ENCODE measurements around the gene CABP7. TPM values are rescaled to one million over a fixed set of nuclear protein-coding genes. Genes with fewer than 3 reads are reported as not detected.

Gene CABP7
- total RNA-seq, 1 experiment from 2014 or later, result 2.1 TPM

DNA sequence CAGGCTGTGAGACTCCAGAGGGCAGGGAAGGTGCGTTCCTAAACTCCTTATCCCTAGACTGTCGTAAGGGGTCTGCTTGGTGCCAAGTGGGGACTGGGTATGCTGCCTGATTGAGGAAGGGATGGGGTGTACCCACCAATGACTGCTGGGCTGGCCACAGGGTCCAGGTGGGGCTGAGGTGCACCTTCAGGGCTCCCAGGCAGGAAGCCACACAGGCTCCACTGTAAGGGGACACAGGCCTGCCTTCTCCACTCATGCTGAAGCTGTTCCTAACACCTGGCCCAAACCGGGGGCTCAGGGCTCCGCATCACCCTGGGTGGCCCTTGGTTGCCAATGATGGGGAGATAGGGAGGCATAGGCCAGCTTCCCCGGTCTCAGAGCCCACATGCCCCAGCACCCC is 20.4 kb downstream of the CABP7 start:
- Histone ChIP-seq H3K9me3 (ENCODE audit: control insufficient read depth, insufficient read depth, low read depth, low read length) (no peaks in the 10 kb centered on the region), H3K27me3 (ENCODE audit: control insufficient read depth, insufficient read depth, low read length) (no peaks in the 10 kb centered on the region), H3K27ac (ENCODE audit: low read length) (no peak overlapping the region), H3K4me1 (ENCODE audit: control insufficient read depth, insufficient read depth, low read length) (no peaks in the 10 kb centered on the region), H3K36me3 (ENCODE audit: control insufficient read depth, insufficient read depth, low read length) (no peaks in the 10 kb centered on the region), H3K4me3 (ENCODE audit: low read depth in 2 of 2, low read length in 2 of 2) (no peak overlapping the region)
- TF ChIP-seq POLR2AphosphoS5 (IDR thresholded peaks at IDR 0.05; ENCODE audit: low read depth, low read length) (no peak), TCF7L2 (IDR thresholded peaks at IDR 0.05; ENCODE audit: low read depth, low read length) (no peak), REST (IDR thresholded peaks at IDR 0.05; ENCODE audit: insufficient read depth in 1 of 2, low read depth in 2 of 2, low read length in 1 of 2) (no peak), SIN3A (IDR thresholded peaks at IDR 0.05; ENCODE audit: borderline replicate concordance, insufficient read depth, low read depth, low read length) (no peak)
- TF ChIP-seq, protein P1, sequence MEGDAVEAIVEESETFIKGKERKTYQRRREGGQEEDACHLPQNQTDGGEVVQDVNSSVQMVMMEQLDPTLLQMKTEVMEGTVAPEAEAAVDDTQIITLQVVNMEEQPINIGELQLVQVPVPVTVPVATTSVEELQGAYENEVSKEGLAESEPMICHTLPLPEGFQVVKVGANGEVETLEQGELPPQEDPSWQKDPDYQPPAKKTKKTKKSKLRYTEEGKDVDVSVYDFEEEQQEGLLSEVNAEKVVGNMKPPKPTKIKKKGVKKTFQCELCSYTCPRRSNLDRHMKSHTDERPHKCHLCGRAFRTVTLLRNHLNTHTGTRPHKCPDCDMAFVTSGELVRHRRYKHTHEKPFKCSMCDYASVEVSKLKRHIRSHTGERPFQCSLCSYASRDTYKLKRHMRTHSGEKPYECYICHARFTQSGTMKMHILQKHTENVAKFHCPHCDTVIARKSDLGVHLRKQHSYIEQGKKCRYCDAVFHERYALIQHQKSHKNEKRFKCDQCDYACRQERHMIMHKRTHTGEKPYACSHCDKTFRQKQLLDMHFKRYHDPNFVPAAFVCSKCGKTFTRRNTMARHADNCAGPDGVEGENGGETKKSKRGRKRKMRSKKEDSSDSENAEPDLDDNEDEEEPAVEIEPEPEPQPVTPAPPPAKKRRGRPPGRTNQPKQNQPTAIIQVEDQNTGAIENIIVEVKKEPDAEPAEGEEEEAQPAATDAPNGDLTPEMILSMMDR (IDR thresholded peaks at IDR 0.05), result no peak
- in situ Hi-C loops (cut with HindIII; ENCODE audit: low pct_unique_long_range_greater_than_20kb, low sequenced_read_pairs) (no loop called here), intact Hi-C loops (cut with micrococcal nuclease; ENCODE audit: unreplicated experiment) (no loop called here)
- ChIA-PET CTCF (no interaction called here), POLR2A (no interaction called here)
- ATAC-seq, result no peak
- BruUV-seq (replicated peaks), result no TSS peak
- DNase-seq (ENCODE audit: low read depth, low spot score), result no peak

DNA sequence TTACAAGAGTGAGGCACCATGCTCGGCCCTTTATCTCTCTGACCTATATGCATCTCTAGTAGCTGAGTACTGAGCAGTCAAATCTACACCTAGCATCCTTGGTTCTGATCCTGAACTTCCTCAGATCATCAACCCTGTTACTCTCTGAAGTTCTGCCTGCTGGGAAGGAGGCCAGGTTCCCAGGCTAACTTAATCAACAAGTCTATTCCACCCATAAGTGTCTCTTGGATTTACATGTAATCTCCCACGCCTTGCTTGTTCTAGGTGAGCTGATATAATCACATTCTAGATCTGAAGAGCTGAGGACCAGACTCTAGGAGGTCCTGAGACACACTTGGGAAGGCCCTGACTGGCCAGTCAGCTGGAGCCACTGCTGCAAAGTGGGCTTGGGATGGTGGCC is 22.1 kb downstream of the CABP7 start:
- Histone ChIP-seq H3K4me1 (ENCODE audit: control insufficient read depth, insufficient read depth, low read length) (no peaks in the 10 kb centered on the region), H3K36me3 (ENCODE audit: control insufficient read depth, insufficient read depth, low read length) (no peaks in the 10 kb centered on the region), H3K9me3 (ENCODE audit: control insufficient read depth, insufficient read depth, low read depth, low read length) (no peaks in the 10 kb centered on the region), H3K4me3 (ENCODE audit: low read depth in 2 of 2, low read length in 2 of 2) (no peak overlapping the region), H3K27me3 (ENCODE audit: control insufficient read depth, insufficient read depth, low read length) (no peaks in the 10 kb centered on the region), H3K27ac (ENCODE audit: low read length) (no peak overlapping the region)
- DNase-seq (ENCODE audit: low read depth, low spot score), result no peak
- BruUV-seq (replicated peaks), result no TSS peak
- no peak for ATAC-seq
- intact Hi-C loops (cut with micrococcal nuclease; ENCODE audit: unreplicated experiment) (no loop called here), in situ Hi-C loops (cut with HindIII; ENCODE audit: low pct_unique_long_range_greater_than_20kb, low sequenced_read_pairs) (no loop called here)
- ChIA-PET CTCF (interaction anchor here (0.6 kb wide), 1 partner anchor 286 kb away, joined by 3 read pairs; no protein-coding TSS in a partner anchor), POLR2A (no interaction called here)
- TF ChIP-seq TCF7L2 (IDR thresholded peaks at IDR 0.05; ENCODE audit: low read depth, low read length) (no peak), POLR2AphosphoS5 (IDR thresholded peaks at IDR 0.05; ENCODE audit: low read depth, low read length) (no peak), SIN3A (IDR thresholded peaks at IDR 0.05; ENCODE audit: borderline replicate concordance, insufficient read depth, low read depth, low read length) (no peak), REST (IDR thresholded peaks at IDR 0.05; ENCODE audit: insufficient read depth in 1 of 2, low read depth in 2 of 2, low read length in 1 of 2) (no peak)
- TF ChIP-seq, protein P1 (IDR thresholded peaks at IDR 0.05), result no peak

Measured in Panc1 (cell line).